GM23338 (cell line): ENCODE results near the gene PDP2. TPM values are rescaled to one million over a fixed set of nuclear protein-coding genes. Genes with fewer than 3 reads are reported as not detected.

Experiments
- ATAC-seq: fragments of 200-7000 bp; cut with Tn5 transposase; 3 replicates; pipeline ENCODE4 v1.9.1; 2020
- DNase-seq: peaks from one replicate; pipeline ENCODE4 v3.0.0-alpha.2; 2015; ENCODE audit warnings: low spot score
- H2AFZ ChIP-seq: fragments of 200-600 bp; sonication (generic); 2 replicates; pipeline ENCODE4 v1.8.0; 2016; ENCODE audit warnings: antibody characterized with exemption, mild to moderate bottlenecking, moderate library complexity
- H3F3A ChIP-seq: fragments of 200-600 bp; sonication (generic); replicated peaks from 2 replicates; pipeline ENCODE4 v1.8.0; 2017; ENCODE audit warnings: antibody characterized with exemption, mixed run types, low read depth
- H3K27ac ChIP-seq: fragments of 200-600 bp; sonication (generic); 2 replicates; pipeline ENCODE4 v1.6.1; 2016; ENCODE audit warnings: low read depth
- H3K27me3 ChIP-seq: fragments of 200-600 bp; sonication (generic); 2 replicates; pipeline ENCODE4 v1.8.0; 2016; ENCODE audit warnings: mild to moderate bottlenecking, mixed run types, moderate library complexity; ENCODE audit not compliant: insufficient read depth
- H3K36me3 ChIP-seq: fragments of 200-600 bp; sonication (generic); 2 replicates; pipeline ENCODE4 v1.8.0; 2016; ENCODE audit warnings: mild to moderate bottlenecking; ENCODE audit not compliant: insufficient read depth
- H3K4me1 ChIP-seq: fragments of 200-600 bp; sonication (generic); 2 replicates; pipeline ENCODE4 v1.8.0; 2016; ENCODE audit warnings: mild to moderate bottlenecking, moderate library complexity; ENCODE audit not compliant: insufficient read depth
- H3K4me2 ChIP-seq: fragments of 200-600 bp; sonication (generic); 2 replicates; pipeline ENCODE4 v1.7.1; 2017; ENCODE audit warnings: mixed run types
- H3K4me3 ChIP-seq: fragments of 200-600 bp; sonication (generic); 2 replicates; pipeline ENCODE4 v1.6.1; 2016; ENCODE audit warnings: mixed run types
- H3K79me2 ChIP-seq: fragments of 200-600 bp; sonication (generic); replicated peaks from 2 replicates; pipeline ENCODE4 v1.8.0; 2017; ENCODE audit warnings: mild to moderate bottlenecking; ENCODE audit not compliant: insufficient read depth
- H3K9me2 ChIP-seq: fragments of 200-600 bp; sonication (generic); 2 replicates; pipeline ENCODE4 v1.8.0; 2017; ENCODE audit not compliant: insufficient read depth
- H4K20me1 ChIP-seq: fragments of 200-600 bp; sonication (generic); replicated peaks from 2 replicates; pipeline ENCODE4 v1.8.0; 2017; ENCODE audit warnings: mild to moderate bottlenecking; ENCODE audit not compliant: insufficient read depth
- H3K27ac Mint-ChIP-seq: 2 replicates; pipeline ENCODE4 v1.8.0; 2020; ENCODE audit warnings: inconsistent platforms, mild to moderate bottlenecking, moderate library complexity, mixed read lengths
- H3K27me3 Mint-ChIP-seq: 3 replicates; pipeline ENCODE4 v1.8.0; 2022; ENCODE audit warnings: low read depth, mild to moderate bottlenecking, moderate library complexity, mixed read lengths, inconsistent platforms; ENCODE audit not compliant: insufficient read depth, poor library complexity
- H3K36me3 Mint-ChIP-seq: 3 replicates; pipeline ENCODE4 v1.8.0; 2021; ENCODE audit warnings: low read depth, mild to moderate bottlenecking, inconsistent platforms, moderate library complexity, mixed read lengths
- H3K4me1 Mint-ChIP-seq: 3 replicates; pipeline ENCODE4 v1.8.0; 2020; ENCODE audit warnings: mild to moderate bottlenecking, inconsistent platforms, mixed read lengths
- H3K4me3 Mint-ChIP-seq: 3 replicates; pipeline ENCODE4 v1.8.0; 2021; ENCODE audit warnings: moderate library complexity, mild to moderate bottlenecking, inconsistent platforms, mixed read lengths
- H3K9me3 Mint-ChIP-seq: 3 replicates; pipeline ENCODE4 v1.8.0; 2020; ENCODE audit warnings: moderate library complexity, mild to moderate bottlenecking, inconsistent platforms, mixed read lengths
- CREB1 ChIP-seq: fragments of 250-450 bp; sonication (Bioruptor Pico); IDR thresholded peaks from 2 replicates; pipeline ENCODE4 v1.5.0; 2020; ENCODE audit warnings: low read depth, mild to moderate bottlenecking, moderate library complexity
- CTCF ChIP-seq, 2 experiments: fragments of 200-600 bp in 1 of 2; sonication (generic) in 1 of 2; conservative IDR thresholded peaks; 2 replicates each; pipeline versions ENCODE4 v1.5.1 to v1.6.1; 2016 to 2017; ENCODE audit warnings: antibody characterized with exemption in 2 of 2, low read depth in 2 of 2, mild to moderate bottlenecking in 2 of 2, moderate library complexity in 1 of 2
- ETS1 ChIP-seq: IDR thresholded peaks from 2 replicates; pipeline ENCODE4 v1.6.1; 2016; ENCODE audit warnings: antibody characterized with exemption
- EZH2 ChIP-seq: fragments of 200-600 bp; sonication (generic); IDR thresholded peaks from one replicate; pipeline ENCODE4 v1.8.0; 2017; ENCODE audit warnings: antibody characterized with exemption, mild to moderate bottlenecking, low read depth; ENCODE audit not compliant: unreplicated experiment
- JUNB ChIP-seq: IDR thresholded peaks from one replicate; pipeline ENCODE4 v1.6.1; 2016; ENCODE audit warnings: antibody characterized with exemption; ENCODE audit not compliant: unreplicated experiment
- NANOG ChIP-seq: IDR thresholded peaks from 2 replicates; pipeline ENCODE4 v1.6.1; 2016; ENCODE audit warnings: antibody characterized with exemption, borderline replicate concordance
- POLR2AphosphoS5 ChIP-seq: IDR thresholded peaks from 2 replicates; pipeline ENCODE4 v1.6.1; 2016; ENCODE audit warnings: antibody characterized with exemption, low read depth
- REST ChIP-seq: IDR thresholded peaks from one replicate; pipeline ENCODE4 v1.6.1; 2018; ENCODE audit warnings: antibody characterized with exemption; ENCODE audit not compliant: unreplicated experiment
- STAT1 ChIP-seq: IDR thresholded peaks from one replicate; pipeline ENCODE4 v1.6.1; 2016; ENCODE audit warnings: antibody characterized with exemption; ENCODE audit not compliant: unreplicated experiment
- ZNF114 ChIP-seq: fragments of 250-450 bp; sonication (Bioruptor Pico); IDR thresholded peaks from 2 replicates; pipeline ENCODE4 v1.5.0; 2020; ENCODE audit warnings: mild to moderate bottlenecking, moderate library complexity
- ZNF331 ChIP-seq: fragments of 250-450 bp; sonication (Bioruptor Pico); IDR thresholded peaks from 2 replicates; pipeline ENCODE4 v1.5.0; 2020; ENCODE audit warnings: low read depth, mild to moderate bottlenecking, moderate library complexity
- polyA plus RNA-seq: library from polyadenylated mRNA; unstranded; fragments of >200 nt; fragmentation: Nextera tagmentation; extraction: Ambion mirVana; gene quantifications from 2 replicates; pipeline ENCODE4 v1.2.1, GENCODE V29; 2016
- total RNA-seq: library from RNA; depleted of rRNA; stranded (reverse); fragments of >200 nt; shearing (Covaris generic); gene quantifications from 2 replicates; pipeline ENCODE4 v1.2.3, GENCODE V29; 2014

PDP2 gene
- total and polyA plus RNA-seq, 2 experiments from 2014 or later, result 9.0 to 23.2 TPM

GRCh38 chr16:66886321-66886720, 6.0 kb downstream of the PDP2 start (continued):
- TF ChIP-seq ETS1 (no peak), ZNF331 (CRISPR knock-in tag) (no peak), POLR2AphosphoS5 (no peak), EZH2 (no peak), CTCF (conservative IDR thresholded peaks at IDR 0.05; ENCODE audit: low read depth in 2 of 2) (no peak), JUNB (no peak), NANOG (no peak)

GRCh38 chr16:66886914-66887313, 6.6 kb downstream of the PDP2 start:
- H3F3A ChIP-seq, result no peaks in the 10 kb centered on the region
- H2AFZ ChIP-seq, result no peak overlapping the region
- peaks cover 29% of the 10 kb centered on the region for H3K79me2 ChIP-seq
- H3K4me3 ChIP-seq, result no peak overlapping the region
- H3K27me3 ChIP-seq, result no peaks in the 10 kb centered on the region
- no peaks in the 10 kb centered on the region for H3K9me2 ChIP-seq
- peaks cover 9% of the 10 kb centered on the region for H3K4me1 Mint-ChIP-seq
- peaks cover 46% of the 10 kb centered on the region for H3K36me3 Mint-ChIP-seq
- DNase-seq, result no peak
- no peak overlapping the region for H3K27ac Mint-ChIP-seq
- no peaks in the 10 kb centered on the region for H3K9me3 Mint-ChIP-seq
- no peak overlapping the region for H3K27ac ChIP-seq
- no peak overlapping the region for H3K4me2 ChIP-seq
- H3K27me3 Mint-ChIP-seq, result peaks cover 2% of the 10 kb centered on the region
- TF ChIP-seq ZNF331 (CRISPR knock-in tag) (no peak), ZNF114 (no peak), ETS1 (no peak), REST (no peak), JUNB (no peak), CTCF (conservative IDR thresholded peaks at IDR 0.05; ENCODE audit: low read depth in 2 of 2) (no peak), CREB1 (no peak), STAT1 (no peak), NANOG (no peak)
- no peak for ATAC-seq
- H3K4me1 ChIP-seq, result peaks cover 3% of the 10 kb centered on the region; the same call in 1 of the 2 replicates
- peaks cover 26% of the 10 kb centered on the region; the same call in 1 of the 2 replicates for H4K20me1 ChIP-seq
- H3K4me3 Mint-ChIP-seq, result no peak overlapping the region
- peaks cover 11% of the 10 kb centered on the region; the same call in 1 of the 2 replicates for H3K36me3 ChIP-seq
